GM19324 (cell line): Measurements from ENCODE around the gene SIGLEC8.
"Not testable (repeated sequence)": the region's sequence is repeated elsewhere in the genome, so short reads cannot be mapped to it uniquely, and the experiment has no call there.

ENCODE experiments used
- ATAC-seq: cut with Tn5 transposase; IDR thresholded peaks from one replicate; pipeline ENCODE4 v1.9.1; 2021; ENCODE audit warnings: mild to moderate bottlenecking, moderate library complexity; ENCODE audit not compliant: unreplicated experiment, low FRiP score

SIGLEC8 gene

GRCh38 chr19:51458051-51458645 is at the start of gene SIGLEC8:
Gene SIGLEC8, minus strand, starts transcription at chr19:51458454. Its CDS starts 67 bp downstream, at chr19:51458387.
- no peak for ATAC-seq

GRCh38 chr19:51507640-51508058 is 49.4 kb upstream of the SIGLEC8 start:
- ATAC-seq, result no peak

GRCh38 chr19:51507192-51507591 is 48.9 kb upstream of the SIGLEC8 start:
- no peak for ATAC-seq

- no peak for ATAC-seq
Measured at GRCh38 chr19:51505904-51506303, 47.6 kb upstream of the SIGLEC8 start.

- ATAC-seq, result no peak
Measured at GRCh38 chr19:51503896-51504295, 45.6 kb upstream of the SIGLEC8 start.

- no peak for ATAC-seq
Measured at GRCh38 chr19:51503286-51503817, 45.1 kb upstream of the SIGLEC8 start.

- ATAC-seq, result no peak
Measured at GRCh38 chr19:51501594-51502263, 43.5 kb upstream of the SIGLEC8 start, which contains the start of gene SIGLEC12. Gene SIGLEC12, minus strand, starts transcription at chr19:51501800. Its CDS starts 67 bp downstream, at chr19:51501733.

GRCh38 chr19:51500931-51501330 is 42.7 kb upstream of the SIGLEC8 start:
- not testable (repeated sequence) for ATAC-seq

GRCh38 chr19:51497666-51498065 is 39.4 kb upstream of the SIGLEC8 start:
- no peak for ATAC-seq

- ATAC-seq, result no peak
Measured at GRCh38 chr19:51493776-51494175, 35.5 kb upstream of the SIGLEC8 start.

- no peak for ATAC-seq
Measured at GRCh38 chr19:51491586-51491985, 33.3 kb upstream of the SIGLEC8 start.

- no peak for ATAC-seq
Measured at GRCh38 chr19:51490676-51491075, 32.4 kb upstream of the SIGLEC8 start.

GRCh38 chr19:51489113-51489512 is 30.9 kb upstream of the SIGLEC8 start:
- no peak for ATAC-seq

- no peak for ATAC-seq
Measured at GRCh38 chr19:51488491-51488890, 30.2 kb upstream of the SIGLEC8 start.

GRCh38 chr19:51485960-51486660 is 27.9 kb upstream of the SIGLEC8 start:
- ATAC-seq, result no peak

GRCh38 chr19:51480590-51480989 is 22.3 kb upstream of the SIGLEC8 start:
- ATAC-seq, result no peak

- no peak for ATAC-seq
Measured at GRCh38 chr19:51479531-51480331, 21.5 kb upstream of the SIGLEC8 start.

GRCh38 chr19:51478381-51479234 is 20.4 kb upstream of the SIGLEC8 start, which contains the start of gene CEACAM18:
Gene CEACAM18, plus strand, starts transcription at chr19:51478539.
- no peak for ATAC-seq

GRCh38 chr19:51477344-51477743 is 19.1 kb upstream of the SIGLEC8 start:
- no peak for ATAC-seq
